ENCODE measurements around the gene HSF2.

DNA sequence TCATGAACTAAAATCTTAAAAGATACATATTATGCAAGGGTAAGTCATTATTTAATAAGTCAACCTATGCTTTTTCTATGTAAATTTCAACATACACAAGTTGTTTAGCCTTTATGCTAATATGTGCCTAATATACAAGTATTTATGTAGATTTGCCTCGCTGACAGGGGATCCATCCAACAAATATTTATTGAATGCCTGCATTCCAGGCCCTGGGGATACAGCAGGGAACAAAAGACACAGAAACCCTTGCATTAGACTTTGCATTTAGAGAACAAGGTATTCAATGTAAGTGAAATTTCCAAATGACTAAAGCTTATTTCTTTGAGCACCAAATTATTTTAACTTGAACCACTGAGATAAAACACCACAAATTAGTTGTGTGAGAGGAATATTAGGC, 53.1 kb downstream of the HSF2 start:
- TF ChIP-seq POLR2A (IDR thresholded peaks at IDR 0.05) = no peak
- TF ChIP-seq, protein P1, sequence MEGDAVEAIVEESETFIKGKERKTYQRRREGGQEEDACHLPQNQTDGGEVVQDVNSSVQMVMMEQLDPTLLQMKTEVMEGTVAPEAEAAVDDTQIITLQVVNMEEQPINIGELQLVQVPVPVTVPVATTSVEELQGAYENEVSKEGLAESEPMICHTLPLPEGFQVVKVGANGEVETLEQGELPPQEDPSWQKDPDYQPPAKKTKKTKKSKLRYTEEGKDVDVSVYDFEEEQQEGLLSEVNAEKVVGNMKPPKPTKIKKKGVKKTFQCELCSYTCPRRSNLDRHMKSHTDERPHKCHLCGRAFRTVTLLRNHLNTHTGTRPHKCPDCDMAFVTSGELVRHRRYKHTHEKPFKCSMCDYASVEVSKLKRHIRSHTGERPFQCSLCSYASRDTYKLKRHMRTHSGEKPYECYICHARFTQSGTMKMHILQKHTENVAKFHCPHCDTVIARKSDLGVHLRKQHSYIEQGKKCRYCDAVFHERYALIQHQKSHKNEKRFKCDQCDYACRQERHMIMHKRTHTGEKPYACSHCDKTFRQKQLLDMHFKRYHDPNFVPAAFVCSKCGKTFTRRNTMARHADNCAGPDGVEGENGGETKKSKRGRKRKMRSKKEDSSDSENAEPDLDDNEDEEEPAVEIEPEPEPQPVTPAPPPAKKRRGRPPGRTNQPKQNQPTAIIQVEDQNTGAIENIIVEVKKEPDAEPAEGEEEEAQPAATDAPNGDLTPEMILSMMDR (IDR thresholded peaks at IDR 0.05) = no peak

Data from esophagus squamous epithelium (tissue), 4 donors.